HG02678 (cell line): ENCODE data around the gene TMC1.
"Not testable (repeated sequence)": the region's sequence is repeated elsewhere in the genome, so short reads cannot be mapped to it uniquely, and the experiment has no call there.

Source experiments
- ATAC-seq: cut with Tn5 transposase; IDR thresholded peaks from one replicate; pipeline ENCODE4 v1.9.1; 2021; ENCODE audit warnings: mild to moderate bottlenecking, moderate library complexity; ENCODE audit not compliant: unreplicated experiment

Gene TMC1

DNA sequence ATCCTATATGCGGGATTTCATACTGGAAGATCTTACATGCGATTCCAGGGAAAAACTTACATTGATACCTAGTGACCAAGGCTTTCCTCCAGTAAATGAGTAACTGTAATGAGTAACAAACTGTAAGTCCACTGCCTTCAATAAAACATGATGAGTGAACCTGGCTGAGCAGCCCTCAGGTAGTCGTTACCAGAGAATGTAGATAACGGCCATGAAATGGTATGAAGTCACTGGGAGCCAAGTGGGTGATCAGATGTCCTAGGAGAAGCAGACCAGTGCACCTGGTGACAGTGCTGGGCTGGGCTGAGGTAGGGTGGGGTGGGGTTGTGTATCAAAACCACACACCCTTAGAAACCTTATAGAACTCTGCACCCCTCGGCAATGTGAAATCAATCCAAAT, 227.9 kb downstream of the TMC1 start:
- no peak for ATAC-seq

DNA sequence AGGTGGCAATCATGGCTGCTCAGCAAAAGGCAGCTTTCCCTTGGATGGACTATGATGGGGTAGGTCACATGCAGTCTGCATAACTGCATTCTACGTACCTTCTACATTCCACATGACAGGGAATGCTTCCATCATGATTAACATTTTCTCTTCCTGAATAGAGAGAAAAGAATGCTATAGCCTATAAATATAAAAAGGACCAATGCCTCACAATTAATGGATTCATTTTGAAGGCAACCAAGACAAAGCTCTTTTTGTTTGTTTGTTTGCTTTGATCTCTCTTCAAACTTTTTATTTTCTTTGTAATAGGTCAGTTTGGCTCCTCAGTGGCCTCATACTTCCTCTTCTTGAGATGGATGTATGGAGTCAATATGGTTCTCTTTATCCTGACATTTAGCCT, 230.1 kb downstream of the TMC1 start:
- no peak for ATAC-seq

- no peak for ATAC-seq
These were observed 232.0 kb downstream of the TMC1 start for GRCh38 chr9:72753266-72753893.

DNA sequence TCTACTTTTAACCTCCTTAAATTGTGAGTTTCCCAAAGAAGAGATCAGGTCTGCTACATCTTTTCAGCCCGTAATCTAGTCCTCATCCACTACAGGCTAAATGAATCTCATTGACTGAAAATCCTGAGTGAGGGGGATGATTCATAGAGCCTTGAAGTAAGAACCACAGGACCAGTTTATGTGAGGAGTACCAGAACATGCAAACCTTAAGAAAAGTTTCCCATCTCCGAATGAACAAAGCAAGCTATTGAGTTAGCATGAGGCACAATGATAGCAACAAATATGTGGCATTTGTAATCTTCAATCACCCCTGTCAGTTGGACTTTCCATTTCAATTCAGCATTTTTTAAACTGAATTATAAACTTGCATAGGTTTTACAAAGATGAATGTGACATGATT, 234.4 kb downstream of the TMC1 start:
- no peak for ATAC-seq

DNA sequence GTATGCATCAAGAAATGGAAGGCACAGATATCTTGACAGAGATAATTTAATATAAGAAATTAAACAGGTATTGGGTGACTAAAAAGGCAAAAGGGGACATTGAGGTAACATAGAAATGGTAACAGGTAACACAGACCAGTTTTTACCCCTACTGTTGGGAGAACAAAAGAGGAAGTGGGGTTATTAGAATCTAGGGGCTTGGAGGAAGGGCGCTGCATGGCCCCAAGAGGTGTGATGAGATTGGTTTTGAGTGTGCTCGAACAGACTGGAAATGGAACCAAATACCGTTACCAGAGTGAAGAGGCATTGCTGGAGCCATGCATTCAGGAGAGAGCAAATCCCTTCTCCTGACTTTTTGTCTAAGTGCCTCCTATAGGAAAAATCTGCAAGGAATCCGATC, 237.5 kb downstream of the TMC1 start:
- ATAC-seq, result no peak

- ATAC-seq, result no peak
These were observed 241.6 kb downstream of the TMC1 start for GRCh38 chr9:72763022-72763421.

DNA sequence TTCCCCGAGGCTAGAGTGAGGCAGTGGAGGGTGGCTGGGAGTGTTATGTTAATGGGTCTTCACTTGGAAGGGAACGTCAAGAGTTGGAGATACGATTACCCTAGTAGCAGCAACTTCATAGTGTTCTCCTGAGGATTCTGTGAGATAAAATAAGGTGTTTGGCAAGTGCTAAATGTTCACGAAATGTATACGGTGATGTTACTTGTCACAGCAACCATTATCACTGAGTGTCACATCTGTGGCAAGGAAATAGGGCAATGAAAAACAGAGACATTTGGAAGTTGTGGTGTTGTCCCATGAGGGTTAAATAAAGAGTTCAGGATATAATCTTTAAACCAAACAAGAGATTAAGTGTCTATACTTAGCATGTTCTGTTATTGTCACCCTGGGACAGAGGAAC, 248.1 kb downstream of the TMC1 start:
- no peak for ATAC-seq

DNA sequence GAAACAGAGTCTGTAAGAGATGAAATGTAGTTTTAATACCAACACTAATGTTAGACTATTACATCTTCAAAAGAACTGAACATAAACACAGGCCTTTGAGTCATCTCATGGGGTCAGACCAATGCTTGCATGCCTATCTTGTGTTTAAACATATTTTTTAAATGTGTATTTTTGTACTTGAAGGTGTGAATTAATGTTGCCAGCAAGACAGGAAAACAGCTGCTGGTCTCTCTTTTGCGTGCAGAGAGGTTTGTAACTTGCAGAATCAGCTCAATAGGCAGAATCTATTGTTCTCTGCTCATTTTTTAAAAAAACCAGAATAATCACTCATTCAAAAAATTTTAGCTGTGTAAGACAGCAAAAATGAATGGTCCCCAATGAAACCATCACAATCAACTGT, 251.3 kb downstream of the TMC1 start:
- no peak for ATAC-seq

DNA sequence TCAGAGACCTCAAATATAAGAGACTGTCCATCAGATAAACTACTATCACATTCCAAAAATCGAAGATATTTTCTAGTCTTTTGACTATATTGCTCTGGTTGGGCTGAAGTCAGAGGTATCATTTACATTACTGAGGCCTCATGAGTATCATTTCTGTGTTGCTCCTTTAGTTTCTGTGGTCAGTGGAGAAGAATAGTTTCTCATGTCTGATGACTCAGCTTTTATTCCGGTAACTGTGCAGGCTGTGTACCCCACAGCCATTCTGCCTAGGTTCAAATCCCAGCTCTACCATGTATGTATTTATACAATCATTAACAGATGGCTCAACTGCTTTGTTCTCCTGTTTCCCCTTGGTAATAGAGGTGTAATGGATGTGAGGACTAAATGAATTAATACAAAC, 252.2 kb downstream of the TMC1 start:
- no peak for ATAC-seq

- no peak for ATAC-seq
These were observed 254.2 kb downstream of the TMC1 start for GRCh38 chr9:72775570-72775969.

GRCh38 chr9:72779614-72780013, 258.2 kb downstream of the TMC1 start:
- no peak for ATAC-seq

DNA sequence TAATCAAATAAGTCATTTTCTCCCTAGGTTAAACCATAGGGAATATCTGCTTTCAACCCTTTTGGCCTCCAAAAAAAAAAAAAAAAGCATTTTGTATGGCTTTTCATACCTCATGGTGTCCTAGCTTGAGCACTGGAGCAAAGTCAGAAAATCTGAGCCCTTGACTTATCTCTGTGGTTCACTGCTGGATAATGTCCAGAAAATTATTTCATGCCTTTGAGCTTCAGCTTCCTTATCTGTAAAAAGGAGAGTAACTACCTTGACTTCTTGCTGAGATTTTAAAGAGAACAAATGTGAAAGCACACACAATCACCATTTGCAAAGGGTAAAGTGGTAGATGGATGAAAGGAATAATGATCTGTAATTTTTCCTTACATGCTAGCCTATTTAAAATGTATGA, 265.5 kb downstream of the TMC1 start:
- ATAC-seq, result no peak

DNA sequence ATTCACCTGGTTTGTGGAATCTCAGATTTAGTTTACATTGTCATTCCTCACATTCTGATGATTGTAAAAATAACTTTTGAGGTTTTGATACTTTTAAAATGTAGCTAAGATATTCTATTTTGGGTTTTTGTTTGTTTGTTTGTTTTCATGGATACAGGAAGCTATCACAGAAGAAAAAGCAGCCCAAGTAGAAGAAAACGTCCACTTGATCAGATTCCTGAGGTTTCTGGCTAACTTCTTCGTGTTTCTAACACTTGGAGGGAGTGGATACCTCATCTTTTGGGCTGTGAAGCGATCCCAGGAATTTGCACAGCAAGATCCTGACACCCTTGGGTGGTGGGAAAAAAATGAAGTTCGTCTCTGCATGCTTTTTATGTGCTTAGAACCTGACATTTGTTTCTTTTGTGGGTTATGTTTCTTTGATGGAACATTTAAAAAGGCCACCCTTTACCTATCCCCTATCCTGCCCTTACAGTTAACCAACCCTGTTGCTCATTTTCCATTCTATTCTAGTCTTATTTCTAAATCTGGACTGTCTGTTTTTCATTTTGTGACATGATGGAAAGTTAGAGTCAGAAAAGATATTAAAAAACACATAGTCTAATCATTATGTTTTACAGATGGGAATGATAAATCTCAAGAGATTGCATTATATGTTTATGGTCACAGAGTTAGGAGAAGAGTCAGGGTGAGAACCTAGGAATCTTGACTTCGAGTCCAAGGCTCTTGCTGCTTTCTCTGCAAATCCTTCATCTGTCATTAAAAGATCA, 267.7 kb downstream of the TMC1 start:
- no peak for ATAC-seq

GRCh38 chr9:72789885-72790284, 268.5 kb downstream of the TMC1 start:
- no peak for ATAC-seq

DNA sequence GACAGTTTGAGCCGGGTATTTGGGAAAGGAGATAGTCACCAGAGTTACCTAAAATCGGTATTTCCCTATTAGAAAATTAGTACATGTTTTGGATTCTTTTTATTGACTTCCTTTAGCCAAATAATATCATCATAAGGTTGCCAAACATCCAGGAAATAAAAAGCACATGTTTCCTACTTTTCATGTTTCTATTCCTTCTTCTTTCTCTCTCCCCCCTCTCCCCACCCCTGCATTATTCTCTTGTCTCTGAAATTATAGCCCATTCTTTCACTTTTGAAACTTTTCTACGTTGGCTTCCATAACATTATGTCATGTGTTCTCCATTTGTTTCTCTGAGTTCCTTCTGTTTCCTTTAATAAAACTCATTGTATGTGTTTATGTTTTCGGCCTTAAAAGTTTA, 269.6 kb downstream of the TMC1 start:
- no peak for ATAC-seq

- no peak for ATAC-seq
These were observed 270.0 kb downstream of the TMC1 start for GRCh38 chr9:72791436-72791835.

DNA sequence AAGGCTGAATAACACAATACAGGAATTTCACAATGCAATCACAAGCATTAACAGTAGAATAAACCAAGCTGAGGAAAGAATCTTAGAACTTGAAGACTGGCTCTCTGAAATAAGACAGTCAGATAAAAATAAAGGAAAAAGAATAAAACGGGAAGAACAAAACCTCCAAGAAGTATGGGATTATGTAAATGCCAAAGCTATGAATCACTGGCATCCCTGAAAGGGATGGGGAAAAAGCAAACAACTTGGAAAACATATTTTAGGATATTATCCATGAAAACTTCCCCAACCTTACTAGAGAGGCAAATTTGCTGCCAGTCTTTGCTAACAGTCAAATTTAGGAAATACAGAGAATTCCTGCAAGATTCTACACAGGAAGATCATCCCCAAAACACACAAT, 273.5 kb downstream of the TMC1 start:
- ATAC-seq, result no peak

DNA sequence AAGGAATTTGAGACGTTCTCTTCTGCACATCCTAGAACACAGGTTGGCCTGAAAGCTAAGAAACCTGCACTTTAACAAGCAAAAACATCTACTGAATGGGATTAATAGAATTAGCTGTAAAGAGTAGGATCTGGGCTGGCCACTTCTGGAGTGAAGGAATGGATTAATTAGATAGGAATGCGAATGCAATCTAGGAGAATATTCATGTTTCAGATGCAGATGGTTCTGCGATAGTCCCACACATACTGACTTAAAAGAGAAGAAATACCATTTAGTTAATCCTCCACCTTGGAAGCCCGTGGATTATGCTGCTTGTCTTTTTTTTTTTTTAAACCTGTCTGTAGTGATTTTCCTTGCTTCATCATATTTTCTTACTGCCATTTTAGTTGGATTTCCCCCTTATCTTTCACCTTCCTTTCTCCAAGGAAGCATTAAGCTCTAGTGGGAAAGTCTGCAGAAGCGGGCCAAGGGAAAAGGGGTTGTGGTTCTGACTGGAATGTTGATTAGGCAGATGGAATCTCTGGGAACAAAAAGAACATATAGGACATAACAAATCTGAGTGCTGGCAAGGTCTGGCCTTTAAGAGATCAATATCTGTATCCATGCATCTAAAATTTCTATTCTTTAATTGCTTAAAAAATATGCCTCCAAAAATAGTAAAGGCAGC, 279.1 kb downstream of the TMC1 start:
- ATAC-seq, result no peak

GRCh38 chr9:72805238-72805637, 283.8 kb downstream of the TMC1 start:
- ATAC-seq, result no peak

DNA sequence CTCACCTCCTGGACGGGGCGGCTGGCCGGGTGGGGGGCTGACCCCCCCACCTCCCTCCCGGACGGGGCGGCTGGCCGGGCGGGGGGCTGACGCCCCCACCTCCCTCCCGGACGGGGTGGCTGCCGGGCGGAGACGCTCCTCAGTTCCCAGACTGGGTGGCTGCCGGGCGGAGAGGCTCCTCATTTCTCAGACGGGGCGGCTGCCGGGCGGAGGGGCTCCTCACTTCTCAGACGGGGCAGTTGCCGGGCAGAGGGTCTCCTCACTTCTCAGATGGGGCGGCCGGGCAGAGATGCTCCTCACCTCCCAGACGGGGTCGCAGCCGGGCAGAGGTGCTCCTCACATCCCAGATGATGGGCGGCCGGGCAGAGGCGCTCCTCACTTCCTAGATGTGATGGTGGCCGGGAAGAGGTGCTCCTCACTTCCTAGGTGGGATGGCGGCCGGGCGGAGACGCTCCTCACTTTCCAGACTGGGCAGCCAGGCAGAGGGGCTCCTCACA, 285.0 kb downstream of the TMC1 start:
- not testable (repeated sequence) for ATAC-seq

DNA sequence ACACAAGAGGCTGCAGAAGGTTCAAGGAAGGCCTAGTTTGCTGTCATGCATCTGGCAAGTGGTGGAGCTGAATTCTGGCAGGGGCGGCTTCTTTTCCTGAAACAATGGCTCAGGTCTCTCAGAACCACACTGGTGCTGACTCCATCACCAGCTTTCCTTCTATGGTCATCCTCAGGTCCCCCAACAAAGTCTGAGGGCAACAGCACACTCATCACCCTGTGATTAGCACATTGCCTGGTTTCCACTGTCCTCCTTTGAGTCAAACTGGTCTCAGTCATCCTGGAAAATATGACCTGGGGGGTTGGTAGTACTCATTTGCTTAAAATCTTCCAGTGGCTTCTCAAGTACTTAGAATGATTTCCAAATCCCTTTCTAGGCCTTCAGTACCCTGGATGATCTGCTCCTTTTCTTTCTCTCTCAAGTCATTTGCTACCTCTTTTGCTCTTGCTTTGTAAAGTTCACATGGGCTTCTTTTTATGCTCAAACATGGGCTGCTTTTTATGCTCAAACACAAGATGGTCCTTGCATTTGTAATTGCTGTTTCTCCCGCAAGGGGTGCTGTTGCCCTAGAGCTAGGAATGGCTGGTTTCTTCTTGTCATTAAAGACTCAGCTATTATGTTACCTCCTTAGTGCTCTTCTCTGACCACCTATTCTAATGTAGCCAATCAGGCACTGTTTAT, 286.5 kb downstream of the TMC1 start:
- ATAC-seq, result no peak

DNA sequence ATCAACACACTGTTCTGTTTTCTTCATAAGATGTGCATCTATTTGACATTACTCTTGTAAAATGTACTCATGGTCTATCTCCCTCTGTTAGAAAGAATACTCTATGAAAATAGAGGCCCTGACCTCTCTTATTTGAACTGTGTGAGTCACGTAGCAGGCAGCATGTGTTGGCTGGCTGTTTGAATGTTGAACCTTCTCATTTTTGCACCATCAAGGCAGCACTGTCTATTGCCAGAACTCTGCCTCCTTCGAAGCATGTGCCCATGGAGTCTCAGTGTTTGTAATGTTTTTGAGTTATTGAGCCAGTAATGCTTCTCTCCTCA, 287.0 kb downstream of the TMC1 start:
- no peak for ATAC-seq
